ENCODE results near the gene PTGER2. TPM values are rescaled to one million over a fixed set of nuclear protein-coding genes. Genes with fewer than 3 reads are reported as not detected.

PTGER2 gene
- total and polyA plus RNA-seq, 5 donors: 0.32 to 1.6 (median 0.80) TPM

DNA sequence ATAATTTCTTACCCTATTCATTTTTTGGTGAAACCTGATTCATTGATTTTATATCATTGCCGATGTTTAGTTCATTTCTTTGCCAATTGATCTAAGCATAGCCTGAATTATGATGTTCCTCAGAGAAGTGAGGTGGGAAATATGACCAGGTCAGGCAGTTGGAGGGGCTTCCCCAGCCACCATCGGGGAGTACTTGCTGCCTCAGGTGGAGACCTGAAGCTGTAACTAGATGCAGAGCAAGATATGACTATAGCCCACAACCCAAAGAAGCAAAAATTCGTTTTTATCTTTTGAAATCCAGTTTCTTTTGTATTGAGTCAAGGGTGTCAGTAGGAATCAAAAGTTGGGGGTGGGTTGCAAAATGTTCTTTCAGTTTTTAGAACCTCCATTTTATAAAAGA is 38.7 kb upstream of the PTGER2 start:
- WGBS: 56% methylated on average over 3 of the region's 3 CpGs
- no peaks in the 10 kb centered on the region for H3K4me1 ChIP-seq (ENCODE audit: control insufficient read depth, insufficient read depth, low read length)
- H3K27ac ChIP-seq (ENCODE audit: low read length): no peak overlapping the region
- no peaks in the 10 kb centered on the region for H3K9me3 ChIP-seq (ENCODE audit: control insufficient read depth, low read length)
- ATAC-seq (no peak), DNase-seq (no peak)
- intact Hi-C loops (cut with DNase I): no loop called here
- no peaks in the 10 kb centered on the region for H3K27me3 ChIP-seq (ENCODE audit: control insufficient read depth, insufficient read depth)
- no peak overlapping the region for H3K4me3 ChIP-seq (ENCODE audit: low read length)

DNA sequence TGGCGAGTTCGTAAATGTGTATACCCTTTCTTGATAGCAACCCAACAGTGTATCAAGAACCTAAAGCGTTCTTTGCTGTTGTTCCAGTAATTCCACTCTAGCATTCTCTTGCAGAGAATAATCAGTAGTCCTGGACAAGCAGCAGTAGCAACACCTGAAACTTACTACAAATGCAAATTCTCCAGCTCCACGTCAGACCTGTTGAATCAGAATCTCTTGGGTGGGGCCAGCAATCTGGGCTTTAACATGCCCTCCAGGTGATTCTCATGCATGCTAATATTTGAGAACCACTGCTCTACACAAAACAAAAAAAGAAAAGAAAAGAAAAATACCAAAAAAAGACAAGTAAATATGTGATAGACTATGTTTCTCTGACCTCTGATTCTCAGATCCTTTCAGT is 36.6 kb upstream of the PTGER2 start:
- no peak overlapping the region for H3K4me3 ChIP-seq (ENCODE audit: low read length)
- no peak overlapping the region for H3K27ac ChIP-seq (ENCODE audit: low read length)
- H3K9me3 ChIP-seq (ENCODE audit: control insufficient read depth, low read length): no peaks in the 10 kb centered on the region
- no peaks in the 10 kb centered on the region for H3K4me1 ChIP-seq (ENCODE audit: control insufficient read depth, insufficient read depth, low read length)
- intact Hi-C loops (cut with DNase I): no loop called here
- 81% methylated on average over 4 of the region's 4 CpGs for WGBS
- ATAC-seq (no peak), DNase-seq (no peak)
- H3K27me3 ChIP-seq (ENCODE audit: control insufficient read depth, insufficient read depth): no peaks in the 10 kb centered on the region

DNA sequence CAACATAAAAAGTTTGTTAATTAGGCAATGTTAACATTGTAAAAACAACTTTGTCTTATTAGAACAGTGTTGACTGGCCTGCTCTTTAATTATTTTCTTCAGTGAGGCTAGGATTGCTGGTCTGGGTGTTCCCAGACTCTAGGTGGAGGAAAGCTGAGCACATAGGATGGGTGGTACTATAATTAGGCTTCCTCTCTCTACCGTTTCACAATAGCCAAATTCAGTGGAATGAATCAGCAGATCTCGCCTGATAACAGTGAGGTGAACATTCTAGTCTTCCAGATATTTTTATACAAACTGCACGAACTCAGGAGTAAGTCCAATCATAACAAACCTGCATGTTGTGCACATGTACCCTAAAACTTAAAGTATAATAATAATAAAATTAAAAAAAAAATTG is 34.7 kb upstream of the PTGER2 start:
- Histone ChIP-seq H3K4me1 (ENCODE audit: control insufficient read depth, insufficient read depth, low read length) (no peaks in the 10 kb centered on the region), H3K27me3 (ENCODE audit: control insufficient read depth, insufficient read depth) (no peaks in the 10 kb centered on the region), H3K9me3 (ENCODE audit: control insufficient read depth, low read length) (no peaks in the 10 kb centered on the region), H3K4me3 (ENCODE audit: low read length) (no peak overlapping the region), H3K27ac (ENCODE audit: low read length) (no peak overlapping the region)
- intact Hi-C loops (cut with DNase I): no loop called here
- ATAC-seq (peak; percentile 59 to 96), DNase-seq (no peak)
- 27% methylated on average over 3 of the region's 3 CpGs for WGBS

DNA sequence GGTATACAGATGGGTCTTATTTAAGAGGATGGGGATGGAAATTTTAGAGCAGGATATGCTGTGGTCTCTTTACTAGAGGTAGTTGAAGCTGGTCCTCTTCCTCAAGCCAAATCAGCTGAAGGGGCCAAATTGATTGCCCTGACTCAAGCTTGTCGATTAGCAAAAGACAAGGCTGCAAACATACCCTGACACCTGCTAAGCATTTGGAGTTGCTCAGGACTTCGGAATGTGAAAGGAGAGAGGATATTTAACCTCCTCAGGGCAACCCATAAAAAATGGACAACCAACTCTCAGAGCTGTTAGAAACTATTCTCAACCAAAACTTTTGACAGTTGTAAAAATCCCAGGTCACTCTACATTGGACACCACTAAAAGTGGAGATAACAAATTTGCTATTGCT is 31.0 kb upstream of the PTGER2 start:
- Histone ChIP-seq H3K9me3 (ENCODE audit: control insufficient read depth, low read length) (no peaks in the 10 kb centered on the region), H3K4me1 (ENCODE audit: control insufficient read depth, insufficient read depth, low read length) (no peaks in the 10 kb centered on the region), H3K27me3 (ENCODE audit: control insufficient read depth, insufficient read depth) (no peaks in the 10 kb centered on the region), H3K4me3 (ENCODE audit: low read length) (no peak overlapping the region), H3K27ac (ENCODE audit: low read length) (no peak overlapping the region)
- WGBS: 81% methylated on average over 2 of the region's 2 CpGs
- intact Hi-C loops (cut with DNase I): no loop called here
- no peak for ATAC-seq
- no peak for DNase-seq

DNA sequence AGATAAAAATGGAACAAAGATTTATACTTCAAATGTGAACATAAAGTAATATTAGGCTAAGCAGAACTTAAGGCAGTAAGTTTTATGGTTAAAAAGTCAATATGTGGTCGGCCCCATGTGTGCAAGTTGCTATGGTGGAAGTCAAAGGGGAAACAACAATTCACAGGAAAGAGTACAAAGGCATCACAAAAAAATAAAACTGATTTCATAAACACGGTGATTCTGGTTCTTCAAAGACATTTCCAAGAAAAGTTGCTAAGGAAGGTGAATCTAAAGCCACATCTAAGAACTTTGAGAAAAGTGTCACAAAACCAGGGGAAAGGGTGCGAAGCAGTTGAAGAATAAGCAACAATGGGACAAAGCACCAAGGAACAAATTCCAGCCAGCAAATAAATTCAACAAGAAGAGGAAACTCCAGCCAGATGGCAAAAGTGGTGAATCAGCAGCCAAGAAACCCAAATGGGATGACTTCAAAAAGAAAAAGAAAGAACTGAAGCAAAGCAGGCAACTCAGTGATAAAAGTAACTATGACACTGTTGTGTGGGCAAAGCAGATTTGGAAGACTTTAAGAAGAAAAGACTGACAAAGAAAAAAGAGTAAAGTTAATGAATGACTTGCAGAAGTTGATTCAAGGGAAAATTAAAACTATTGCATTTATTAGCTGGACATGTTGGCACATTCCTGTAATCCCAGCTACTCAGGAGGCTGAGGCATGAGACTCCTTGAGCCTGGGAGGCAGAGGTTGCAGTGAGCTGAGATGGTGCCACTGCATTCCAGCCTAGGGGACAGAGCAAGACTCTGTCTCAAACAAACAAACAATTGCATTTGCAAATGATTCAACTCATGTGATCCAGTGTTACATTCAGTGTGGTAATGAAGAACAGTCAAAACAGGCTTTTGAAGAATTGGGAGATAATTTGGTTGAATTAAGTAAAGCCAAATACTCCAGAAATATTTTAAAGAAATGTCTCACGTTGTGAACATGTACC is 27.2 kb upstream of the PTGER2 start:
- 74% methylated on average over 4 of the region's 4 CpGs for WGBS
- ATAC-seq (no peak), DNase-seq (no peak)
- H3K9me3 ChIP-seq (ENCODE audit: control insufficient read depth, low read length): no peaks in the 10 kb centered on the region
- peaks cover 2% of the 10 kb centered on the region for H3K27me3 ChIP-seq (ENCODE audit: control insufficient read depth, insufficient read depth)
- H3K27ac ChIP-seq (ENCODE audit: low read length): no peak overlapping the region
- H3K4me3 ChIP-seq (ENCODE audit: low read length): no peak overlapping the region
- H3K4me1 ChIP-seq (ENCODE audit: control insufficient read depth, insufficient read depth, low read length): no peaks in the 10 kb centered on the region
- intact Hi-C loops (cut with DNase I): no loop called here

DNA sequence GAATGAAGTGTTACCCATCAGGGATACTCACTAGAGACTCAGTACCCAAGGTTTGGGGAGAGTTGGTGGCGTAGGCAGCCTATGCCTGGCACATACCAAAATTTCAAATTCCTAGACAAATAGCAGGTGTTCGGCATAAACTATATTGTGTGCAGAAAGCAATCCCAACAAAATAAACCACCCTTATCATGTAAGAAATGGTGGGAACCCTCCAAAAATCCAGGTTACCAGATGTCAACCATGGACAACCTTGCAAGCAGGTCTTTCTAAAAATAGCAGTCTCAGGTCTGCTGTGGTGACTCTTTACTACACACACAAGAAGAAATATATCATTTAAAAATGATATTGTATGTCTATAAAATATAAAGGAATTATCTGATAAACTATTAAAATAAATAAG is 17.7 kb upstream of the PTGER2 start:
- intact Hi-C loops (cut with DNase I): no loop called here
- H3K4me1 ChIP-seq (ENCODE audit: control insufficient read depth, insufficient read depth, low read length): no peaks in the 10 kb centered on the region
- WGBS: 94% methylated on average over 2 of the region's 2 CpGs
- H3K9me3 ChIP-seq (ENCODE audit: control insufficient read depth, low read length): no peaks in the 10 kb centered on the region
- H3K4me3 ChIP-seq (ENCODE audit: low read length): no peak overlapping the region
- DNase-seq (no peak), ATAC-seq (no peak)
- H3K27me3 ChIP-seq (ENCODE audit: control insufficient read depth, insufficient read depth): peaks cover 2% of the 10 kb centered on the region
- H3K27ac ChIP-seq (ENCODE audit: low read length): no peak overlapping the region

DNA sequence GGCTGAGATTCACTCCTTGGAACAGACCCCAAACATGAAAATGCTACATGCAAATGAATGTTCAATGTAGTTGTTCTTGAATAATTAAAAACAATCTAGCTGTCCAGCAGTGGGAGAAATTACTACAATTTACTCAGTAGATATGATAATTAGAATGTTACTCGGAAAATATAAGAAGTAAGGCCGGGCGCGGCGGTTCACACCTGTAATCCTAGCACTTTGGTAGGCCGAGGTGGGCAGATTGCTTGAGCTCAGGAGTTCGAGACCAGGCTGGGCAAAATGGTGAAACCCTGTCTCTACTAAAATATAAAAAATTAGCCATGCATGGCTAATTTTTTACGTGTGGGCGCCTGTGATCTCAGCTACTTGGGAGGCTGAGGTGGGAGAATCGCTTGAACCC is 15.3 kb upstream of the PTGER2 start:
- H3K4me1 ChIP-seq (ENCODE audit: control insufficient read depth, insufficient read depth, low read length): no peaks in the 10 kb centered on the region
- DNase-seq: no peak
- WGBS: 92% methylated on average over 10 of the region's 10 CpGs
- H3K4me3 ChIP-seq (ENCODE audit: low read length): no peak overlapping the region
- no peaks in the 10 kb centered on the region for H3K27me3 ChIP-seq (ENCODE audit: control insufficient read depth, insufficient read depth)
- H3K9me3 ChIP-seq (ENCODE audit: control insufficient read depth, low read length): no peaks in the 10 kb centered on the region
- no peak overlapping the region for H3K27ac ChIP-seq (ENCODE audit: low read length)
- no peak for ATAC-seq
- intact Hi-C loops (cut with DNase I): no loop called here

DNA sequence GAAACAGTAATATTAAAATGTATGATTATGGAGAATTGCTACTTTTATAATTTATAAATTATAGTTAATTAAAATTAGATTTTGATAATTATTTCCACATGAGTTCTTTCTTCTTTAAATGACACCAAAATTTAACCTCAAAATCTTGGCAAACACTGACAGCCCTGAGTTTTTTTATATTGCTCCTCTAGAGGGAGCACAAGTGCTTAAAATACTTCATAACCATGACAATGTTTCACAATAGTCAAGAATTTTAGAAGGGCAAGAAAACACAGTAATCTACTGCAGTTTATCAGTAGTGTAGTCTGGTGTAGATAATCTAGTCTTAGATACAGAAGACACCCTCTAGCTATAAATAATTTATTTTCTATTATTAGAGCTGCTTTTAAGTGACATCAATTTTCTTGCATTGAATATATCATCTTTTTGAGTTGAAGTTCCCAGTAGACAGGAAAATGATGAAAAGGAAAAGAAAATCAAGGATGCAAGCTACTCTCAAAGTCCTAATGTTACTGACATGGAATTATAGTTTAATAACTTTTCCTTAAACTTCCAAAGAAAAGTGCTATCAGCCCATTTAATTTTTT is 14.3 kb upstream of the PTGER2 start:
- Histone ChIP-seq H3K27ac (ENCODE audit: low read length) (no peak overlapping the region), H3K27me3 (ENCODE audit: control insufficient read depth, insufficient read depth) (no peaks in the 10 kb centered on the region), H3K9me3 (ENCODE audit: control insufficient read depth, low read length) (no peaks in the 10 kb centered on the region), H3K4me3 (ENCODE audit: low read length) (no peak overlapping the region), H3K4me1 (ENCODE audit: control insufficient read depth, insufficient read depth, low read length) (no peaks in the 10 kb centered on the region)
- ATAC-seq (peak; percentile 55 to 71), DNase-seq (no peak)
- intact Hi-C loops (cut with DNase I): loop anchor here in 2 of 4 donors (5.0 to 10.0 kb wide), 3 partner anchors 163 to 395 kb away; partner anchors contain the start of gene ERO1A (in 1 of the 2)

DNA sequence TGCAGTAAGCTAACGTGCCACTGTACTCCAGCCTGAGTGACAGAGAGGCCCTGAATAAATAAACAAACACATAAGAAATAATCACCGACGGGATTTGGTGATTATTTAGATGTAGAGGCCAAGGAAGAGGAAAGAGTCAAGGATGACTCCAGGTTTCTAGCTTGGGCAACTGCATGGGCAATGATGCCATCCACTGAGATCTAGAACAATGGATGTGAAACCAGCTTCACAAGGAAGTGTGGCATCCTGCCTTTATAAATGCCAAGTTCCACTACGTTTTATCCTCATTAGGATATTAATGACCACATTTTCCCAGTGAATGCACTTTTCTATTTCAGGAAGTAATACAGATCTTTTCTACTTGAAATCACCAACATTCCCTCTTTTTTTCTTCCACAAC is 10.9 kb upstream of the PTGER2 start:
- no peak overlapping the region for H3K27ac ChIP-seq (ENCODE audit: low read length)
- WGBS: 66% methylated on average over 4 of the region's 4 CpGs
- no peaks in the 10 kb centered on the region for H3K9me3 ChIP-seq (ENCODE audit: control insufficient read depth, low read length)
- no peaks in the 10 kb centered on the region for H3K4me1 ChIP-seq (ENCODE audit: control insufficient read depth, insufficient read depth, low read length)
- no peaks in the 10 kb centered on the region for H3K27me3 ChIP-seq (ENCODE audit: control insufficient read depth, insufficient read depth)
- no peak for DNase-seq
- ATAC-seq: no peak
- no peak overlapping the region for H3K4me3 ChIP-seq (ENCODE audit: low read length)
- intact Hi-C loops (cut with DNase I): loop anchor here in 2 of 4 donors (5.0 to 10.0 kb wide), 3 partner anchors 159 to 392 kb away; partner anchors contain the start of gene ERO1A (in 1 of the 2)

DNA sequence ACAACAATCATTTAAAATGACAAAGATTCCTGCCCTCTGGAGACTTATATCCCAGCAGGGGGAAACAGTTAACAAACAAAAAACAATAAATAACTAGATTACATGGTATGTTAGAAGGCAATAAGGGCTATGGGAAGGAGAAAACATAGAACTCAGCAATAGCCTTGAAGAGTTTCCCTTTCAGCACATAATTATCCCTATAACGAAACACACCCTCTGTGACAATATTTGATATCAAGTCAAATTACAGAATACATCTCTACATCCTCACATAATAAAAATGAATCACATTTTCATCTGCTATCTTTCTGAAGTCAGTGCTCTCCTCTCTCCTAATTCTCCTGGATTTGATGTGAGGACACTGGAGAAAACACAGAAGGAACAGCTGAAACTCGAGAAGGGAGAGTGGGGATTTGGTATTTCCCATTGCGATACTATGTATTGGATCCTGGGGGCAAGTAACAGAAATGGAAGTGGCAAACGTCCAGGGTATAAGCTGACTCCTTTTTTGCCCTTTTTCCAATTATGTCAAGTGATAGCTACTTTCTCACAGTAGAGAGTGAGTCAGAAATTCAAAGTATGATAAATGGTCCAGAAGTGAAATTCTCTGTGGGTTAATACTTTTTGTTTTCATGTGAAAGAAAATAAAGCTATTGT is 9.7 kb upstream of the PTGER2 start:
- H3K9me3 ChIP-seq (ENCODE audit: control insufficient read depth, low read length): no peaks in the 10 kb centered on the region
- H3K4me1 ChIP-seq (ENCODE audit: control insufficient read depth, insufficient read depth, low read length): no peaks in the 10 kb centered on the region
- 66% methylated on average over 4 of the region's 4 CpGs for WGBS
- H3K27me3 ChIP-seq (ENCODE audit: control insufficient read depth, insufficient read depth): no peaks in the 10 kb centered on the region
- intact Hi-C loops (cut with DNase I): loop anchor here in 2 of 4 donors (5.0 to 10.0 kb wide), 3 partner anchors 158 to 390 kb away; partner anchors contain the start of gene ERO1A (in 1 of the 2)
- ATAC-seq (no peak), DNase-seq (no peak)
- no peak overlapping the region for H3K4me3 ChIP-seq (ENCODE audit: low read length)
- no peak overlapping the region for H3K27ac ChIP-seq (ENCODE audit: low read length)

DNA sequence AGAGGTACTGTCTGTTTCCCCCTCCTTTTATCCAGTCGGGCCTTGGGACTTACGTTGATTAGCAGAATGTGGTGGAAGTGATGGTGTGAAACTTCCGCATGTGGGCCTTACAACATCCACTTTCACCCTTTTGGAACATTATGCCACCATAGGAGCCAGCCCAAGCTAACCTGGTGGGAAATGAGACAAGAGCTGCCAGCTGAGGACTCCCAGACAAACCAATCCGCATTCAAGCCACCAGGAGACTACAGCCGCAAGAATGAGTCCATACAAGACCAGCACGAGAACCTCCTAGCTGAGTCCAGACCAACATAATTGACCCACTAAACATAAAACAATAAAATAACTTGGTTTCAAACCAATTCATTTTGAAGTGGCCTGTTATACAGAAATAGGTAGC is 9.1 kb upstream of the PTGER2 start:
- Histone ChIP-seq H3K27ac (ENCODE audit: low read length) (no peak overlapping the region), H3K9me3 (ENCODE audit: control insufficient read depth, low read length) (no peaks in the 10 kb centered on the region), H3K27me3 (ENCODE audit: control insufficient read depth, insufficient read depth) (no peaks in the 10 kb centered on the region), H3K4me1 (ENCODE audit: control insufficient read depth, insufficient read depth, low read length) (no peaks in the 10 kb centered on the region), H3K4me3 (ENCODE audit: low read length) (no peak overlapping the region)
- 90% methylated on average over 6 of the region's 6 CpGs for WGBS
- no peak for DNase-seq
- intact Hi-C loops (cut with DNase I): loop anchor here in 1 of 4 donors (10.0 kb wide), 1 partner anchor 390 kb away; the partner anchor contains the start of gene ERO1A
- ATAC-seq: no peak
